SK-N-SH treated with all-trans-retinoic acid at 6 μM for 48 hours (cell line): ENCODE measurements around the gene HNF4A.

Experiments
- ATAC-seq: fragments of 200-7000 bp; cut with Tn5 transposase; 3 replicates; pipeline ENCODE4 v1.9.1; 2020; ENCODE audit warnings: mild to moderate bottlenecking, moderate library complexity
- ARNTL ChIP-seq: fragments of 450-650 bp; formaldehyde crosslinking; IDR thresholded peaks from 2 replicates; pipeline ENCODE4 v1.5.0; 2020; ENCODE audit warnings: low read depth, mild to moderate bottlenecking, moderate library complexity, borderline replicate concordance
- BACH2 ChIP-seq: fragments of 250-450 bp; sonication (Bioruptor Pico); IDR thresholded peaks from 2 replicates; pipeline ENCODE4 v1.9.0; 2021; ENCODE audit warnings: mild to moderate bottlenecking, borderline replicate concordance
- CREB5 ChIP-seq: fragments of 250-450 bp; sonication (Bioruptor Pico); IDR thresholded peaks from 2 replicates; pipeline ENCODE4 v1.5.1; 2020; ENCODE audit warnings: low read depth, mild to moderate bottlenecking, moderate library complexity
- CSDC2 ChIP-seq: fragments of 250-450 bp; sonication (Bioruptor Pico); IDR thresholded peaks from 2 replicates; pipeline ENCODE4 v1.5.0; 2020; ENCODE audit warnings: mild to moderate bottlenecking, moderate library complexity
- CSRNP3 ChIP-seq: fragments of 250-450 bp; sonication (Bioruptor Pico); IDR thresholded peaks from 2 replicates; pipeline ENCODE4 v1.5.1; 2021; ENCODE audit warnings: mild to moderate bottlenecking, moderate library complexity
- GLIS3 ChIP-seq: fragments of 250-450 bp; sonication (Bioruptor Pico); IDR thresholded peaks from 2 replicates; pipeline ENCODE4 v1.5.0; 2020; ENCODE audit warnings: mild to moderate bottlenecking, moderate library complexity
- POU6F1 ChIP-seq: fragments of 250-450 bp; sonication (Bioruptor Pico); IDR thresholded peaks from 2 replicates; pipeline ENCODE4 v1.8.0; 2021; ENCODE audit warnings: low read depth, mild to moderate bottlenecking, moderate library complexity, borderline replicate concordance
- PPARA ChIP-seq: fragments of 250-450 bp; sonication (Bioruptor Pico); IDR thresholded peaks from 2 replicates; pipeline ENCODE4 v1.5.0; 2020; ENCODE audit warnings: mild to moderate bottlenecking, borderline replicate concordance
- RARB ChIP-seq: fragments of 250-450 bp; sonication (Bioruptor Pico); IDR thresholded peaks from 2 replicates; pipeline ENCODE4 v1.8.0; 2021; ENCODE audit warnings: mild to moderate bottlenecking, moderate library complexity
- TCF4 ChIP-seq: fragments of 250-450 bp; sonication (Bioruptor Pico); IDR thresholded peaks from 2 replicates; pipeline ENCODE4 v1.8.0; 2021; ENCODE audit warnings: mild to moderate bottlenecking, moderate library complexity, borderline replicate concordance
- TOX ChIP-seq: fragments of 250-450 bp; sonication (Bioruptor Pico); IDR thresholded peaks from 2 replicates; pipeline ENCODE4 v1.8.0; 2021; ENCODE audit warnings: mild to moderate bottlenecking, moderate library complexity, borderline replicate concordance
- ZFP3 ChIP-seq: fragments of 250-450 bp; sonication (Bioruptor Pico); IDR thresholded peaks from 2 replicates; pipeline ENCODE4 v1.5.0; 2020; ENCODE audit warnings: mild to moderate bottlenecking, moderate library complexity
- ZFP30 ChIP-seq: fragments of 450-650 bp; formaldehyde crosslinking; IDR thresholded peaks from 2 replicates; pipeline ENCODE4 v1.5.0; 2022; ENCODE audit warnings: mild to moderate bottlenecking, moderate library complexity
- ZNF565 ChIP-seq: fragments of 450-650 bp; formaldehyde crosslinking; conservative IDR thresholded peaks from 2 replicates; pipeline ENCODE4 v1.5.0; 2020; ENCODE audit warnings: low read depth, mild to moderate bottlenecking, moderate library complexity
- ZNF70 ChIP-seq: fragments of 450-650 bp; formaldehyde crosslinking; IDR thresholded peaks from 2 replicates; pipeline ENCODE4 v1.5.0; 2020; ENCODE audit warnings: mild to moderate bottlenecking, moderate library complexity
- ZNF8 ChIP-seq: fragments of 450-650 bp; formaldehyde crosslinking; IDR thresholded peaks from 2 replicates; pipeline ENCODE4 v1.5.0; 2020; ENCODE audit warnings: mild to moderate bottlenecking, moderate library complexity
- TF ChIP-seq, protein P1 (sequence below): fragments of 250-450 bp; sonication (Bioruptor Pico); IDR thresholded peaks from 2 replicates; pipeline ENCODE4 v1.8.0; 2020; ENCODE audit warnings: mild to moderate bottlenecking, moderate library complexity, borderline replicate concordance
- TF ChIP-seq, protein P2 (sequence below): fragments of 250-450 bp; sonication (Bioruptor Pico); IDR thresholded peaks from 2 replicates; pipeline ENCODE4 v1.5.0; 2020; ENCODE audit warnings: mild to moderate bottlenecking, moderate library complexity

The HNF4A gene

DNA sequence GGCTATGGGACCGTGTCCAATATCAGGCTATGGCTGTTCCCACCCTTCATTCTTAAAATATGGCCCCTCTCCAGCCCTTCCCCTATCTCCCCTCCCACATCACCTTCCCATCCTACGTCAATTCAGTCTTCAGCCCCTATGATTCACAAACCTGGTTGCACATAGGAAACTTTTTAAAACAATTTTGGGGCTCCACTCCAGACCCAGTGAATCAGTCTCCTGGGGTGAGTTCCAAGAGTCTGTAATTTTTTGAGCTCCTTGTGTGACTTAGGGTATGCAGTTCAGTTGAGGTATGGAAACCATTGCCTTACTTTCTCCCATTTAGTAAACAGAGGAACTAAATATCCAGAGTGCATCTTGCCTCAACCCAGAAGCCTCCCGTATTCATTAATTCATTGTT is 5.5 kb downstream of the HNF4A start:
- ATAC-seq = no peak
- TF ChIP-seq TCF4 (CRISPR knock-in tag) = no peak
- no peak for TF ChIP-seq CSDC2 (CRISPR knock-in tag)
- no peak for TF ChIP-seq ZNF8 (CRISPR knock-in tag)
- TF ChIP-seq TOX (CRISPR knock-in tag) = no peak
- no peak for TF ChIP-seq ZFP30
- no peak for TF ChIP-seq CSRNP3 (CRISPR knock-in tag)
- no peak for TF ChIP-seq ZNF70 (CRISPR knock-in tag)
- TF ChIP-seq GLIS3 = no peak

- TF ChIP-seq RARB (no peak), CSDC2 (CRISPR knock-in tag) (no peak), PPARA (CRISPR knock-in tag) (no peak), POU6F1 (no peak), ZNF565 (no peak), CREB5 (CRISPR knock-in tag) (no peak), ZNF70 (CRISPR knock-in tag) (no peak), ZFP3 (no peak)
- TF ChIP-seq, protein P1, sequence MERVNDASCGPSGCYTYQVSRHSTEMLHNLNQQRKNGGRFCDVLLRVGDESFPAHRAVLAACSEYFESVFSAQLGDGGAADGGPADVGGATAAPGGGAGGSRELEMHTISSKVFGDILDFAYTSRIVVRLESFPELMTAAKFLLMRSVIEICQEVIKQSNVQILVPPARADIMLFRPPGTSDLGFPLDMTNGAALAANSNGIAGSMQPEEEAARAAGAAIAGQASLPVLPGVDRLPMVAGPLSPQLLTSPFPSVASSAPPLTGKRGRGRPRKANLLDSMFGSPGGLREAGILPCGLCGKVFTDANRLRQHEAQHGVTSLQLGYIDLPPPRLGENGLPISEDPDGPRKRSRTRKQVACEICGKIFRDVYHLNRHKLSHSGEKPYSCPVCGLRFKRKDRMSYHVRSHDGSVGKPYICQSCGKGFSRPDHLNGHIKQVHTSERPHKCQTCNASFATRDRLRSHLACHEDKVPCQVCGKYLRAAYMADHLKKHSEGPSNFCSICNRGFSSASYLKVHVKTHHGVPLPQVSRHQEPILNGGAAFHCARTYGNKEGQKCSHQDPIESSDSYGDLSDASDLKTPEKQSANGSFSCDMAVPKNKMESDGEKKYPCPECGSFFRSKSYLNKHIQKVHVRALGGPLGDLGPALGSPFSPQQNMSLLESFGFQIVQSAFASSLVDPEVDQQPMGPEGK (CRISPR knock-in tag) = no peak
- TF ChIP-seq, protein P2, sequence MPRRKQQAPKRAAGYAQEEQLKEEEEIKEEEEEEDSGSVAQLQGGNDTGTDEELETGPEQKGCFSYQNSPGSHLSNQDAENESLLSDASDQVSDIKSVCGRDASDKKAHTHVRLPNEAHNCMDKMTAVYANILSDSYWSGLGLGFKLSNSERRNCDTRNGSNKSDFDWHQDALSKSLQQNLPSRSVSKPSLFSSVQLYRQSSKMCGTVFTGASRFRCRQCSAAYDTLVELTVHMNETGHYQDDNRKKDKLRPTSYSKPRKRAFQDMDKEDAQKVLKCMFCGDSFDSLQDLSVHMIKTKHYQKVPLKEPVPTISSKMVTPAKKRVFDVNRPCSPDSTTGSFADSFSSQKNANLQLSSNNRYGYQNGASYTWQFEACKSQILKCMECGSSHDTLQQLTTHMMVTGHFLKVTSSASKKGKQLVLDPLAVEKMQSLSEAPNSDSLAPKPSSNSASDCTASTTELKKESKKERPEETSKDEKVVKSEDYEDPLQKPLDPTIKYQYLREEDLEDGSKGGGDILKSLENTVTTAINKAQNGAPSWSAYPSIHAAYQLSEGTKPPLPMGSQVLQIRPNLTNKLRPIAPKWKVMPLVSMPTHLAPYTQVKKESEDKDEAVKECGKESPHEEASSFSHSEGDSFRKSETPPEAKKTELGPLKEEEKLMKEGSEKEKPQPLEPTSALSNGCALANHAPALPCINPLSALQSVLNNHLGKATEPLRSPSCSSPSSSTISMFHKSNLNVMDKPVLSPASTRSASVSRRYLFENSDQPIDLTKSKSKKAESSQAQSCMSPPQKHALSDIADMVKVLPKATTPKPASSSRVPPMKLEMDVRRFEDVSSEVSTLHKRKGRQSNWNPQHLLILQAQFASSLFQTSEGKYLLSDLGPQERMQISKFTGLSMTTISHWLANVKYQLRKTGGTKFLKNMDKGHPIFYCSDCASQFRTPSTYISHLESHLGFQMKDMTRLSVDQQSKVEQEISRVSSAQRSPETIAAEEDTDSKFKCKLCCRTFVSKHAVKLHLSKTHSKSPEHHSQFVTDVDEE (CRISPR knock-in tag) = no peak
- TF ChIP-seq, all 23 proteins: peak for 0
- no peak for ATAC-seq
Measured at GRCh38 chr20:44362466-44362940, 7.0 kb downstream of the HNF4A start.

DNA sequence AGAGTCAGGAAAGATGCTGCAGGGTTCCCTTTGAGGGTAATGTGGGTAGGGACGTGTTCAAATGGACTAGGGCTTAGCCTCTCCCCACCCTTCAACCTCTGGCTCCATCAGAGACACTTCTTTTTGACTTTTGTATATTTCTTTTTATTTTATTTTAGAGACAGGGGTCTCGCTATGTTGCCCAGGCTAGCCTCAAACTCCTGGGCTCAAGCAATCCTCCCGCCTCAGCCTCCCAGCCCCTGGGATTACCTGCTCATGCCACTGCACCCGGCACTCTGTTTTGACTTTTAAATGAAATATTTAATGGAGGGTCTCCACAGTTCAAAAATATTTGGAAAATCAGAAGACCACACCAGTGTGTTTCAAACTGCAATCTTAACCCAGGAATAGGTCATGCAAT is 8.6 kb downstream of the HNF4A start:
- no peak for ATAC-seq
- TF ChIP-seq BACH2 (CRISPR knock-in tag) = no peak
- TF ChIP-seq, protein P1 (CRISPR knock-in tag) = no peak
- TF ChIP-seq PPARA (CRISPR knock-in tag) = no peak
- TF ChIP-seq ZNF70 (CRISPR knock-in tag) = no peak
- TF ChIP-seq POU6F1 = no peak
- no peak for TF ChIP-seq CSRNP3 (CRISPR knock-in tag)
- TF ChIP-seq RARB = no peak
- TF ChIP-seq TOX (CRISPR knock-in tag) = no peak
- TF ChIP-seq ZNF565 = no peak
- no peak for TF ChIP-seq ZFP3
- no peak for TF ChIP-seq ARNTL (CRISPR knock-in tag)
